ENCODE results near the gene ZNF519. TPM values are rescaled to one million over a fixed set of nuclear protein-coding genes. Genes with fewer than 3 reads are reported as not detected.
"Not testable (repeated sequence)": the region's sequence is repeated elsewhere in the genome, so short reads cannot be mapped to it uniquely, and the experiment has no call there.

ZNF519 gene
- total RNA-seq, 1 experiment from 2014 or later = 24.3 TPM

DNA sequence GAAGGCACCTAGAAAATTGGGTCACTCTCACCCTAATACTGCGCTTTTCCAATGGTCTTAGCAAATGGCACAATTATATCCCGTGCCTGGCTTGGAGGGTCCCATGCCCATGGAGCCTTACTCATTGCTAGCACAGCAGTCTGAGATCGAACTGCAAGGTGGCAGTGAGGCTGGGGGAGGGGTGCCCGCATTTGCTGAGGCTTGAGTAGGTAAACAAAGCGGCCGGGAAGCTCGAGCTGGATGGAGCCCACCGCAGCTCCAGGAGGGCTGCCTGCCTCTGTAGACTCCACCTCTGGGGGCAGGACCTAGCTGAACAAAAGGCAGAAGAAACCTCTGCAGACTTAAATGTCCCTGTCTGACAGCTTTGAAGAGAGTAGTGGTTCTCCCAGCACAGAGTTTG, 30.7 kb upstream of the ZNF519 start:
- Mint-ChIP-seq H3K36me3 (ENCODE audit: insufficient read depth in 1 of 3, low read depth in 3 of 3) (peaks cover 0 to 12% (median 4%) of the 10 kb centered on the region in 3 experiments; a peak in 5 of 7 replicates), H3K9me3 (peaks cover 60 to 68% of the 10 kb centered on the region in 2 experiments)
- not testable (repeated sequence) for H2BK20ac ChIP-seq (ENCODE audit: low read depth, low read length, poor library complexity, severe bottlenecking); H4K5ac ChIP-seq (ENCODE audit: insufficient read length, low read depth, low read length); H4K91ac ChIP-seq (ENCODE audit: insufficient read length, low read depth, low read length); H3K4me3 Mint-ChIP-seq; H3K79me2 ChIP-seq (ENCODE audit: insufficient read depth, low read length); H3K27me3 Mint-ChIP-seq (ENCODE audit: low read depth); H3K79me1 ChIP-seq (ENCODE audit: insufficient read depth, low read depth, low read length, poor library complexity, severe bottlenecking); H3K9me3 ChIP-seq (ENCODE audit: control insufficient read depth, low read depth, low read length); H3K23ac ChIP-seq (ENCODE audit: insufficient read length, low read depth, low read length); H3K27ac ChIP-seq (ENCODE audit: insufficient read length, low read depth, low read length); H4K20me1 ChIP-seq (ENCODE audit: control insufficient read depth, insufficient read depth, insufficient read length); H2BK12ac ChIP-seq (ENCODE audit: insufficient read length, low read depth, low read length); H2BK5ac ChIP-seq (ENCODE audit: insufficient read length, low read length); H3K18ac ChIP-seq (ENCODE audit: insufficient read length, low read depth, low read length); H3T11ph ChIP-seq (ENCODE audit: low read length); H3K14ac ChIP-seq (ENCODE audit: insufficient read depth, low read length); H2AFZ ChIP-seq (ENCODE audit: low read length); H3K4me2 ChIP-seq (ENCODE audit: insufficient read depth, insufficient read length, low read length); H3K27me3 ChIP-seq (ENCODE audit: insufficient read depth, low read length); H3K4me1 ChIP-seq (ENCODE audit: insufficient read depth, low read length); H3K56ac ChIP-seq (ENCODE audit: insufficient read length, low read depth, low read length); H2BK120ac ChIP-seq (ENCODE audit: low read depth, low read length, poor library complexity, severe bottlenecking); H2BK15ac ChIP-seq (ENCODE audit: low read depth, low read length); H3K23me2 ChIP-seq (ENCODE audit: insufficient read length, low read depth, low read length, poor library complexity, severe bottlenecking); H3K9ac ChIP-seq (ENCODE audit: extremely low read depth, insufficient read length, low read length); H2AK5ac ChIP-seq (ENCODE audit: insufficient read length, low read length); H4K8ac ChIP-seq (replicated peaks; ENCODE audit: insufficient read length, low read depth, low read length); H3K4ac ChIP-seq (ENCODE audit: low read depth, low read length); H3K4me1 Mint-ChIP-seq; DNase-seq; H3K27ac Mint-ChIP-seq
- no CpG with 5 or more reads among the region's 8 CpGs for WGBS (ENCODE audit: extremely low coverage, insufficient read length, low lambda C conversion rate)

DNA sequence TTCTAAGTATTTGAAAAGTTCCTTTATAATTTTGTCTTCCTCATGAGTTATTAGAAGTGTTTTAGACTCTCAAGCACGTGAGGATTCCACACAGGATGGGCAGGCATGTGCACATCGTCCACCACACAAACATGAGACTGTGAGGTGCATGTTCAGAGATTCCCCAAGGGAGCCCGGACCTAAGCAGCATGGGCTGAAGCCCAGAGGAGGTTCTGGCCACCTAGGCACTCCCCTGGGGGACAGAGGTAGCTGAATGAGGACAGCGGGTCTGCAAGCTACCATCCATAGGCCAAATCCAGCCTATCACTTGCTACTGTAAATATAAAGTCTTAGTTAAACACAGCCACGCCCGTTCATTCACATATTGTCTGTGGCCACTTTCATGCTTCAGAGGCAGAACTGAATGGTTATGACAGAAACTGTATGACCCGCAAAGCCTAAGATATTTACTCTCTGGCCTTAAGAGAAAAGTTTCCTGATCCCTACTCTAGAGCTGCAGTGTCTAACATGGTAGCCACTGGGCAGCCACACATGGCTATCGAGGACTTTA, 19.4 kb upstream of the ZNF519 start:
- not testable (repeated sequence) for H3K4me1 ChIP-seq (ENCODE audit: insufficient read depth, low read length); H3K27ac ChIP-seq (ENCODE audit: insufficient read length, low read depth, low read length); H2BK20ac ChIP-seq (ENCODE audit: low read depth, low read length, poor library complexity, severe bottlenecking); H2AK5ac ChIP-seq (ENCODE audit: insufficient read length, low read length); H4K8ac ChIP-seq (replicated peaks; ENCODE audit: insufficient read length, low read depth, low read length); H3K4me3 Mint-ChIP-seq; H2BK12ac ChIP-seq (ENCODE audit: insufficient read length, low read depth, low read length); H3K4me1 Mint-ChIP-seq; H4K5ac ChIP-seq (ENCODE audit: insufficient read length, low read depth, low read length); H3K23me2 ChIP-seq (ENCODE audit: insufficient read length, low read depth, low read length, poor library complexity, severe bottlenecking); H3K27me3 Mint-ChIP-seq (ENCODE audit: low read depth); H2BK5ac ChIP-seq (ENCODE audit: insufficient read length, low read length); H4K91ac ChIP-seq (ENCODE audit: insufficient read length, low read depth, low read length); H2BK120ac ChIP-seq (ENCODE audit: low read depth, low read length, poor library complexity, severe bottlenecking); H2AFZ ChIP-seq (ENCODE audit: low read length); H3K27ac Mint-ChIP-seq; H4K20me1 ChIP-seq (ENCODE audit: control insufficient read depth, insufficient read depth, insufficient read length); H3K14ac ChIP-seq (ENCODE audit: insufficient read depth, low read length); H3K79me2 ChIP-seq (ENCODE audit: insufficient read depth, low read length); H3K23ac ChIP-seq (ENCODE audit: insufficient read length, low read depth, low read length); H3K18ac ChIP-seq (ENCODE audit: insufficient read length, low read depth, low read length); H3K4me2 ChIP-seq (ENCODE audit: insufficient read depth, insufficient read length, low read length); H3K9ac ChIP-seq (ENCODE audit: extremely low read depth, insufficient read length, low read length); H3K27me3 ChIP-seq (ENCODE audit: insufficient read depth, low read length); H3K56ac ChIP-seq (ENCODE audit: insufficient read length, low read depth, low read length); H3K36me3 Mint-ChIP-seq (ENCODE audit: insufficient read depth in 1 of 3, low read depth in 3 of 3); H2BK15ac ChIP-seq (ENCODE audit: low read depth, low read length); H3K4ac ChIP-seq (ENCODE audit: low read depth, low read length); H3K79me1 ChIP-seq (ENCODE audit: insufficient read depth, low read depth, low read length, poor library complexity, severe bottlenecking); DNase-seq; H3T11ph ChIP-seq (ENCODE audit: low read length)
- H3K9me3 ChIP-seq (ENCODE audit: control insufficient read depth, low read depth, low read length) = peaks cover 23% of the 10 kb centered on the region
- no CpG with 5 or more reads among the region's 8 CpGs for WGBS (ENCODE audit: extremely low coverage, insufficient read length, low lambda C conversion rate)
- peaks cover 45 to 64% of the 10 kb centered on the region in 2 experiments for H3K9me3 Mint-ChIP-seq
